Femur (tissue), 1 donor: ENCODE data around the gene DNAH3.
"Not testable (repeated sequence)": the region's sequence is repeated elsewhere in the genome, so short reads cannot be mapped to it uniquely, and the experiment has no call there.

Experiments
- DNase-seq: peaks from one replicate; pipeline ENCODE4 v3.0.0-alpha.2; 2017

Gene DNAH3

GRCh38 chr16:21063314-21063713 lies 87.3 kb downstream of the DNAH3 start:
- DNase-seq, result not testable (repeated sequence)

GRCh38 chr16:21060027-21060510 lies 90.6 kb downstream of the DNAH3 start:
- DNase-seq, result no peak

DNA sequence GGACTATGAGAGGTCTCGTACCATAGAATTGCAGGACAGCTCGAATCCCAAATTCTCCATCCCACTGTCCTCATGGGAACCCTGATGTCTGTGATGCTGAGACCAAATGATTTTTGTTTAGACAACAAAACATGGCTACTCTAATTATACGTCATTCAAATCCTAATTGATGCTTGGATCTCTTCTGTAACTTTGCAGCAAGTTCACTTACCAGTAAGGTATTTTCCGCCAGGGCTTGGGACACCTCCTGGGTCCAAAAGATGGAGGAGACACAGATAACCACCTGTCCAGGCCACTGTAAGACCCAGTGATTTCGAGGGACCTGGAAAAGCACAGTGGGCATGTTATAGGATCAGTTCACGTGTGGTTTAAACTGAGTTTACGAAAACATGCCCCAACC lies 92.8 kb downstream of the DNAH3 start:
- DNase-seq, result no peak

DNA sequence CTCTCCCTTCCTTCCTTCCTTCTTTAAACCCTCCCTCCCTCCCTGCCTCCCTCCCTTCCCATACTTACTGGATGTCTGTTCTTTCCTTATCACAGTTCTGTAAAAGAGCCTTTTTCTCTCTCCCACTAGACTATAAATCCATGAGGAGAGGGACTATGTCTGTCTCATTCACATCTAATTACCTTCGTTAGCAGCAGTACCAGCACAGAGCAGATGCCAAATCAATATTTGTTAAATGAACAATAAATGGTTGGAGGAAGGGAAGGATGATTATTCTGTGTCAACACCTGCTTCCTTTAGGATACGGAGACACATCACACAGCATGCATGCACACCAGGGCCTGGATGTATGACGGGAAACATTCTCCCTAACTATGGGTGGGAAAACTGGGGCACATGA lies 94.2 kb downstream of the DNAH3 start:
- no peak for DNase-seq

DNA sequence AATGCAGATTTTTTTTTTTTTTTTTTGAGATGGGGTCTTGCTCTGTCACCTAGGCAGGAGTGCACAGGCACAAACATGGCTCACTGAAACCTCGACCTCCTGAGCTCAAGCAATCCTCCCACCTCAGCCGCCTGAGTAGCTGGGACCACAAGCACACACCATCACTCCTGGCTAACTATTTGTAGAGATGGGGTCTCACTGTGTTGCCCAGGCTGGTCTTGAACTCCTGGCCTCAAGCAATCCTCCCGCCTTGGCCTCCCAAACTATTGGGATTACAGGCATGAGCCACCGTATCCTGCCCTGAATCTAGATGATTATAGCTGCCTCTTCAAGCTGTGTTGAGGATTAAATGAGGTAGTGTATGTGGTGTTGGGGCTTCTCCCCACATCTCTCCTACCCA lies 94.9 kb downstream of the DNAH3 start:
- not testable (repeated sequence) for DNase-seq

DNA sequence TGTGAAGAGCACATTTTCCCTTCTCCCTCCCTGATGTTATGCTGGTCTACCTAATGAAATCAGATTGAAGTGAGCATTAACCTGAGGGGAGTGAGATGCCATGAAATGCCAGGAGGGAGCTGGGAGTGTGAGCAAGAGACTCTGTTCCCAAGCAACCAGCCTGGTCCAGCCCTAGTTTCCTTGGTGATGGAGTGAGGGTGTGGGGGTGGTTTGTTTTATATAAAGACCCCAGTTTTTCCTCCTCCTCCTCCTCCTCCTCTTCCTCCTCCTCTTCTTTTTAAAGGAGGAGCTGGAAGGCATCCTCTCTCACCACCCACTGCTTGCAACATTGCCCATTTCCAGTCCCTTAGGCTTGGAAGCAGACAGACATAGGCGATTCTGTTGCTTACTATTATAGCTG lies 97.1 kb downstream of the DNAH3 start:
- DNase-seq, result no peak

DNA sequence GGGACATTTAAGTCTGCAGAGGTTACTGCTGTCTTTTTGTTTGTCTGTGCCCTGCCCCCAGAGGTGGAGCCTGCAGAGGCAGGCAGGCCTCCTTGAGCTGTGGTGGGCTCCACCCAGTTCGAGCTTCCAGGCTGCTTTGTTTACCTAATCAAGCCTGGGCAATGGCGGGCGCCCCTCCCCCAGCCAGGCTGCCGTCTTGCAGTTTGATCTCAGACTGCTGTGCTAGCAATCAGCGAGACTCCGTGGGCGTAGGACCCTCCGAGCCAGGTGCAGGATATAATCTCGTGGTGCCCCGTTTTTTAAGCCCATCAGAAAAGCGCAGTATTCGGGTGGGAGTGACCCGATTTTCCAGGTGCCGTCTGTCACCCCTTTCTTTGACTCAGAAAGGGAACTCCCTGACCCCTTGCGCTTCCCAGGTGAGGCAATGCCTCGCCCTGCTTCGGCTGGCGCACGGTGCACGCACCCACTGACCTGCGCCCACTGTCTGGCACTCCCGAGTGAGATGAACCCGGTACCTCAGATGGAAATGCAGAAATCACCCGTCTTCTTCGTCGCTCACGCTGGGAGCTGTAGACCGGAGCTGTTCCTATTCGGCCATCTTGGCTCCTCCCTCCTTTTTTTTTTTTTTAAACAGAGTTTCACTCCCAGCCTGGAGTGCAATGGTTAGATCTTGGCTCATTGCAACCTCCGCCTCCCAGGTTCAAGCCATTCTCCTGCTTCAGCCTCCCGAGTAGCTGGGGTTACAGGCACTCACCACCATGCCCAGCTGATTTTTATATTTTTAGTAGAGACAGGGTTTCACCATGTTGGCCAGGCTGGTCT lies 102.3 kb downstream of the DNAH3 start:
- DNase-seq, result not testable (repeated sequence)

DNA sequence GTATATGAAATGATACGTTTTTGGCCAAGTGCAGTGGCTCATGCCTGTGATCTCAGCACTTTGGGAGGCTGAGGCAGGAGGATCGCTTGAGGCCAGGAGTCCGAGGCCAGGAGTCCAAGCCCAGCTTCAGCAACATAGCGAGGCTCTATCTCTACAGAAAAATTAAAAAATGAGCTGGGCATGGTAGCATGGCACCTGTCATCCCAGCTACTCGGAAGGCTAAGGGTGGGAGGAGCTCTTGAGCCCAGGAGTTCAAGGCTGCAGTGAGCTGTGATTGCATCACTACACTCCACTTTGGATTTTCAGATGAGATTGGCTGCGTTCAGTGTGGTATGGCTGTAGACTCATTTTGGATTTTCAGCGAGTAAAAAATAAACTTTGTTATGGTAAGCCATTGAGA lies 112.4 kb downstream of the DNAH3 start:
- DNase-seq, result no peak

DNA sequence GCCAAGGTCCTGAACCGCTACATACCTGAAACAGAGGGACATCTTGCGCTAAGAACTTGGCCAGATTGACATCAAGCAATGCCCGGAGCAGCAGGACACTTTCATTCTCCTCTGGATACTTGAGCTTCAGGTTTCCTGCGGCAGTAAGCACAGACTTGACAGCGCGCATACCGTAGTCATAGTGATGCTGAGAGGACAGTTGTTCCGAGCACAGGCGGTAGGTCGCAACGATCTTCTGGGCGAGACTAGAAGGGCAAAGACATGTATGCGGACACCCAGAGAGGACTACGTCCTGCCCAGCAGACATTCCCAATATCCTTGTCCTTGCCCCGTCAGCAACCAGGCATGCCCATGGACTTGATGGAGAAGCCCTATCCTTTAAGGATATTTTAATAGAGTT lies 112.9 kb downstream of the DNAH3 start:
- no peak for DNase-seq

DNA sequence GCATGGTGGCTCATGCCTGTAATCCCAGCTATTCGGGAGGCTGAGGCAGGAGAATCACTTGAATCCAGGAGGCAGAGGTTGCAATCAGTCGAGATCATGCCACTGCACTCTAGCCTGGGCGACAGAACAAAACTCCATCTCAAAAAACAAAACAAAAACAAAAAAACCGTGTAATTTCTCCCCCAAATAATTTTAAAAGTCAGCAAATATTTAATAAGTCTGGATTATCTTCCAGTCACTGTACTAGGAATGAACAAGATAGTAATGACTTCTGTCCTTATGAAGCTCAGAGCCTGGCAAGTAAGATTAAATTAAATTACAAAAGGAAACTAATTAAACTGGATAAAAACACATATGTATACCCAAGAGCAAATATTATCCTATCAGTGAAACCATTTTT lies 113.5 kb downstream of the DNAH3 start:
- no peak for DNase-seq

GRCh38 chr16:21036471-21036870 lies 114.2 kb downstream of the DNAH3 start:
- DNase-seq, result no peak

DNA sequence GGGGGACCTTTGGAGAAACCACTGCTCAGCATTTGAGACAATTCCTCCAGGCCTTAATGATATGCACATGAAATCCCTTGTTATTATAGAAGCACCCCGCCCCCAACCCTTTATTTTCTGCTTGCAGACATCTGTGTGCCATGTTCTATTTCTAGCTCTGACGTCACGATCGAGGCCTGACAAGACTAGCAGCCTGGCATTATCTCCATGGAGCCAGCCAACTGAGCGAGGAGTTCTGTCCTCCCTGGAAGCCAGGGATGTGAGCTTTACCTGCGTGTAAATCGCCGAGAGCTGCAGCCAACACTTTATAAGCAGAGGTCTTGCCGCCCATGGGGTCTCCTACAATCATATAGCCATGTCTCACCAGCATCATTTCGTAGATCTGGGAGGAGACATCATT lies 116.9 kb downstream of the DNAH3 start:
- peak; percentile 30 for DNase-seq

DNA sequence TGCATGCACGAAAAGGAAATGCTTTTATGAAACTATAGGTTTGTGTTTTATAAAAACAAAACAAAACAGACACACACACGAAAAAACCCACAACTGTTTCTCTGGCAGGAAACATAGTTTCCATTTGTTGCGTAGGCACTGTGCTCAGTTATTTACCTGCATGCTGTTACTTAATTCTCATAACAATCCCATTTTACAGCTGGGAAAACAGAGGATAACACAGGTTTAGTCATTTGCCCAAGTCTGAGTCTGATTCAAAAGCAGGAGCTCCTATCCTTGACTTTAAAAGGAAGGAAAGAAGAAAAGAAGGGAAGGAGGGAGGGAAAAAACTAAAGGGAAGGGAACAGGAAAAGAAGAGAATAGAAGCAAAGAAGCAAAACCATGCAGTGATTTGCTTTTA lies 117.4 kb downstream of the DNAH3 start:
- DNase-seq, result no peak

DNA sequence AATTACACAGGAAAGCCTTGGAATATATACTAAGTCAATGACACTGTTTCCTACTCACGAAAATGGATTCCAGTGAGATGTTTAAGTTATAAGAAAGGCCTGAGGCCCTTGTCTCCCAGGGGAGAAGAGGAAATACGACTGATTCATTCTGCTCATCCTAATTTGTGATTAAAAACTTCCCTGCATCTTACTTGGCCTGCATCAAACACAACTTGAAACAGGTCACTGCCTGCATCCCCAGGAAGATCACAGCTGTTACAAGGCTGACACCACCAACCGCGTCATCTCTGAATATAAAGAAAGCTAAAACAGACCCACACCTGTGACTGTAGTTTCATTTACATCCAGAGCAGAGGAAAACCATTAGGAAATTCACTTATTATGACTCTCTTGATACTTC lies 121.9 kb downstream of the DNAH3 start:
- DNase-seq, result no peak

DNA sequence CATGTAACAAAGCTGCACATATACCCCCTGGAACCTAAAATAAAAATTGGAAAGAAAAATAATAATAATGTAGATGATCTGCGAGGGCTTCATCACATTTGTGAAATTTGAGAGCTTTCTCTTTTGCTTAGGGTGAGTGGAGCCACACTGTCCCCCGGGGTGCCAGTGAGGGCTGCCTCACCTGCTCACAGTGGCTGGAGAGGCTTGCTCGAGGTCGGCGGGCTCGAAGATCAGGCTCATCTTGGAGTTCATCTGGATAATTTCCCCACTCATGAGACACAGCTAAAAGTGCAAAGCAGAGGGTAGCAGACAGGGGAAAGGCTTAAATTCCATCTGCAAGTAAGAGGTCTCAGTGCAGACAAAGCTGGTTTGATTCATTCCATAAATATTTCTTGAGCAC lies 123.8 kb downstream of the DNAH3 start:
- no peak for DNase-seq

- DNase-seq, result no peak
These were observed 127.0 kb downstream of the DNAH3 start for GRCh38 chr16:21023509-21024202.

- no peak for DNase-seq
These were observed 129.3 kb downstream of the DNAH3 start for GRCh38 chr16:21021316-21021715.

- DNase-seq, result no peak
These were observed 140.8 kb downstream of the DNAH3 start for GRCh38 chr16:21009815-21010214.

GRCh38 chr16:21005008-21005407 lies 145.6 kb downstream of the DNAH3 start:
- DNase-seq, result no peak

- DNase-seq, result no peak
These were observed 149.4 kb downstream of the DNAH3 start for GRCh38 chr16:21001262-21001661.

- no peak for DNase-seq
These were observed 153.5 kb downstream of the DNAH3 start for GRCh38 chr16:20997147-20997546.

DNA sequence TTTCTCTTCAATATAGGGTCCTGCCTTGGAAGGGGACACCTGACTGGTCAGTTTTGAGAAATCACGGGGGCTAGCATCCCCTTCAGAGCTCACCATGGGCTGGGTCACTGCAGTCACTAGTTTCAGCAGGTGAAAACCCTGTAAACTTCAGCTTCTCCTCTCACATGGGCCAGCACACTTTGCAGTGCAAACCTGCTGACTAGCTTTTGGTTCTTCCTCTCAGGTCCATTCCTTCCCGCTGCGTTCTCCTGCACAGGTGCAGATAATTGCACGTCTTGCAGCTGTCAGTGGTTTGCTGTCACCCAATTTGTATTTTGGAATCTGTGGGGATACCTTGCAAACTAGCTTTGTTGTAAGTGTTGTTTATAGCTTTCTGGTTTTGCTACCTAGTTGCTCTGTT lies 154.9 kb downstream of the DNAH3 start:
- no peak for DNase-seq

GRCh38 chr16:20989496-20990070 lies 161.1 kb downstream of the DNAH3 start:
- DNase-seq, result not testable (repeated sequence)

DNA sequence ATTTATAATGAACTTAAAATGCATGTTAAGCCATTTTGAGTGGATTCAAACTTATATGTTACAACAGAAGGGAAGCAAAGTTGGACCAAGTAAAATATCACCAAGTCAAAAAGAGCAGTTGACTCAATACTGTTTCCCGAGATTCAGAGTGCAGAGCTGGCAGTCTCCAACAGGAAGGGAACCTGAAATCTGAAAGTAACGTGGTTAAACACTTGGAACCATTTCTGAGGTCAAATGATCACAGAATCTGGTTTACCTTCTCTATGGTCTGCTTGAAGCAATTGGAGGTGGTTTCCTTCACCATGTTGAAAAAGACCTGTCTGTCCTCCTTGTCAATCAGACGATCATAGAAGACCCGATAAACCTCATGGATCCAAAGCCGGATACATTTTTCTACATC lies 163.6 kb downstream of the DNAH3 start:
- DNase-seq, result no peak
